SKM-1 treated with dmso at 0.1 percent for 144 hours (cell line): Measurements from ENCODE around the gene ENOX1.
A peak's percentile ranks its signal among the peaks of the same experiment; 100 is the strongest.

ENCODE experiments used
- DNase-seq: peaks from one replicate; lab custom pipeline; 2025; ENCODE audit not compliant: unreplicated experiment; lab: John Stamatoyannopoulos, UW

Gene ENOX1

DNA sequence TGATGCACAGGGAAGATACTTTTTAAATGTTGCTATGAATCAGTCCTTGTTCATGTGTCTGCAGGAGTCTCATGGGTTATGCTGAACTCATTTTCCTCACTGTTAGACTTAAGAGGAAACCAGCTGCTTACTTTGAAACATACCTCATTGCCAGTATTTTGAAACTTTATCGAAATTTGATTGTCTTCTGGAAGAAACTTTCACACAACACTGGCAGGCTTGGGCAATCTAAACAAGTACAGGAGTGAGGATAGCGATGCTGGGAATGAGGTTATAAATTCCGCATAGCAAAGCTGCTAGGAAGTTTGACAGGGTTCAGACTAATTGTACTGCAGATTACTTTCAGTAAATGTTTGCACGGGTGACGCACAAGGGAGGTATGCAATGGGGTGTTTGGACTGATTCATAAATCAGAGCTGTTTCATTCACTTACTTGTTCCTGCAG, 517.7 kb downstream of the ENOX1 start:
- no peak for DNase-seq

DNA sequence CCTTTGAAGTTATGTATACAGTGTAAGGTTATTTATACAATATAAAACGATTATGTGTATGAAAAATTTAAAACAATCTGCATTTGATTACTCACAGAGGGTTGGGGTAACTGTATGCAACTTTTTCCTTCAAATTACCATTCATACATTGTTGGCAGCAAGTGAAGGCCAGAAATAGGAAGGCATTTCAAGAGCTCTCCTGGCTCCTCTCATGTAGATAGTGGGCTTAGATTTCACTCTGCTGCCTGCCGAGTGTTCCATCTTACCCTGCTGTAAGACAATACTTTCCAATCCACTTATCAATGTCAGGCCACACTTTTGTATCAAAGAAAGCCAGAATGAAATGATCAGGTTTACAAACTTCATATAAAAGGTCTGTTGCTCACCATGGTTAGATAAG, 518.1 kb downstream of the ENOX1 start:
- DNase-seq, result no peak

DNA sequence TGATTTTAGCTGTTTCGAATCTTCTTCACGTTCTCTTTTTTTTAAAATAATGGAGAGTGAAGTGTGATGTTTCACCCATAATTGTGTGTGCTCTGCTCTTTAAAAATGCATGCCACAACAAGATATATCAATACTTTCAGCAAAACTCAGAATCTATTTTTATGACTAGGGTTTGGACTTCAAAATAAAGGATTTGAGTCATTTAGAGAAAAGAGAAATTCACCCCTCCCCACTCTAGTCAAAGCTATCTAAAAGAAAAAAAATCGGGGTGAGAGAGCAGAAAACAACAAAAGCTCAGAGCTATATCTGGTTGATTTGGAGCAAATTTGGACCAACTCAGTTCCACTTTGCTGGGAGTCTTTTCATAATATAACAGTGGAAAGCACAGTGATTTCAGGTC, 518.9 kb downstream of the ENOX1 start:
- no peak for DNase-seq

DNA sequence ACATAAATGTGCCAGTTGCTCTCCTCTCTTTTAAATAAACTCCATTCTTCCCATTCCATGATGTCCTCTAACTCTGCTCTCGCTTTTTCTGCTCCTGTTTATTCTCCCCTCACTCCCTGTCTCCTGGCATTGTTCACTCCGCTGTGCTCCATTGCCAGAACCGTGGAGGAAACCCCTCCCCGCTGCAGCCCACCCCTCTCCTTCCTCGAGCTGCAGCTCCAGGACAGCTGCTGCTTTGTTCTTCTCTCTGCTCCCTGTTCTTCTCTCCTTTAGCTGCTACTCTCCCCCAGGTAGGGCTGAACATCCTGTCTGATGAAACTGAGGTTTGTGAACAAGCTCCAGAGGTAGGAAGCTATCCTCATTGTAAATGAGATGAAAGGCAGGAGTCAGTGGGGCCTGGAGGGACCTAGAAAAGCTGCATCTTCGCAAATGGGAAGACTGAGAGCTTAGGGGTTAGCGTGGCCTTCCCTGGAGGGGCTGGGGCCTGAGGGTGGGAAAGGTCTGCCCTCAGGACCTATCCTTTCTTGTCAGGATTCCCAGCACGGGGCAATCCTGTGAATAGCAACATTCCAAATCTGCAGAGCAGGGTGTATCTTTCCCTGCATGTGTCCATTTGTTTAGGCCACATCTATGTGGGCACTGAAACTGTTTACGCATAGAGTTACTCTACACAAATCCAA, 519.7 kb downstream of the ENOX1 start:
- no peak for DNase-seq

DNA sequence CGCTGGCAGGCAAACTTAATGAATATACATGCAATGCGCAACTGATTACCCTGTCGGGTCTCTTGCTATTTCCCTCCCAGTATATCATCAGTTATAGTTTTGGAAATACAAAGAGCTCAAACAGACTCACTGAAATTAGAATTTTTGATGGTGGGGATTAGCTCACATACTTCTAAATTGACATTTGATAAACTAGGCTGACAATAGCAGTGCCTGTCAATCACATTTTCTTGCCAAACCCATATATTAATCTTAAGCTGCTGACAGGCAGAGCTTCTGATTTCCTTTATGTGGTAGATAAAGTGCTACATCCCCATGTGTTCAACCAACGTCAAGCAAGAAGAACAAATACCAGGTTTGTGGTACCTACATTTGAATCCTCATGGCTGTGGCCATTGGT, 521.7 kb downstream of the ENOX1 start:
- no peak for DNase-seq

DNA sequence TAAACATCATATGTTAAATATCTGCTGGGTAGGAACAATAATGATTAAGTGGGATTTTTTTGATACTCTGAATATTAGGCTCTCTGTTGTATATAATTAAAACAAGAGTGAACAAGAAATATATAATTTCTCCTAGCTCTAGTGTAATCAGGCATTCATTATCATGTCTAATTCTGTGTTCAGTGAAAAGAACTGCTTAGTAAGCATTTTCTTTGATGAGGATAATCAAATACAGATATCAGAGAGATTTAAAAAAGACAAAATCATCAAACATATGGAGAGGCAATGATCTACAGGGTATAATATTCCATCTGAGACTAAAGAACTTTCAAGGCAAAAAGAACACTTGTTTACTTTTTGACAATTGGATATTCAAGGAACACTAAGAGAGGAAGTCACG, 522.3 kb downstream of the ENOX1 start:
- DNase-seq, result no peak

DNA sequence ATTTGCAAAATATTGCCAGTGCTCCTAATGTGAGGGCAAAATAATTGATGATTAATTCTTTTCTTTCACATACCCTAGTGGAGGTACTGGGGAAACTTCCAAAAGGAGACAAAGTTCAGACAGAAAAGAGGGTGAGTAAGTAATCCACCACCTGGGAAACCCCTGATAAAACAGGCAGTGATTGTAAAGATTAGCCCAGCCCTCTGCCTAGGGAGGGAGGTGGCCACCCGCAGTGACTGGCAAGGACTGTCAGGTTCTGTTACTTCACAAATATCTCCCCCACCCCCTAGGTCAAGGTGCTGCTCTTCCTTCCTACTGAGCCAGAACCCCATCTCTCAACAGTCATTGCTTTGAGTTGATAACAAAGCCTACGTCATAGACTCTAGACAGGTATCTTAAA, 523.7 kb downstream of the ENOX1 start:
- no peak for DNase-seq

DNA sequence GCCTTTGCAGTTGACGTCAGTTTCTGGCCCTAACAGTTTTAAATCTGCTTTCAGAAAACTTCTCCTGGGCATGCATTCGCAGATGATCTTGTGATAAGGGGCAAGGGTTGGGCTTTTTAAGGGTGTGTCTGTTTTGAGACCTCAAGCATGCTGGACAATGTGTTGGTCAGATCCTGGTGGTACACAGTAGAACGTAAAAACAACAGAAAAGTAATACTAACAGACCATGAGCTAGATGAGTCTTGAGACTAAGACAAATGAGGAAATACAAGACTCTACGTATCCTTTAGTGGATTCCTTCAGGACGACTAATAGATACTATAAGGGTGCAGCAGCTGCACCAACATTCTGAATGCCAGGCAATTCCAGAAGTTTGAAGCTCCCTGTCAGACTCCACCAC, 525.8 kb downstream of the ENOX1 start:
- no peak for DNase-seq

DNA sequence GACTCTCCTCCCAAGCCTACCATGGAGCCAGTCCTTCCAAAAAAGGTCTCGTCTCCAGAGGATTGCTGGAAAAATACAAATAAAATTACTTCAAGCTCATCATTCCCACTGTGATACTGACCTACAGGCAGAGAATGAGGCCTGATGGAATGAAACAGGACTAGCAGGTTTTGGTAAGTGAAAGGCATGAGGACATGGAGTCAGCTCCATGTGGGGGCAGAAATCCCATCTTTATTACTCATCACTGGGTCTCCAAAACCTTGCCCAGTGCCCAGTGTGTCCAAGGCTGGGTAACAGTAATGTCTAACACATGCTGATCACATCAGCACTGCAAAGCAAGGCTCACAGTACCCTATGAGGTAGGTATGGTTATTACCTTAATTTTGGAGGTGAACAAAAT, 528.0 kb downstream of the ENOX1 start:
- no peak for DNase-seq

DNA sequence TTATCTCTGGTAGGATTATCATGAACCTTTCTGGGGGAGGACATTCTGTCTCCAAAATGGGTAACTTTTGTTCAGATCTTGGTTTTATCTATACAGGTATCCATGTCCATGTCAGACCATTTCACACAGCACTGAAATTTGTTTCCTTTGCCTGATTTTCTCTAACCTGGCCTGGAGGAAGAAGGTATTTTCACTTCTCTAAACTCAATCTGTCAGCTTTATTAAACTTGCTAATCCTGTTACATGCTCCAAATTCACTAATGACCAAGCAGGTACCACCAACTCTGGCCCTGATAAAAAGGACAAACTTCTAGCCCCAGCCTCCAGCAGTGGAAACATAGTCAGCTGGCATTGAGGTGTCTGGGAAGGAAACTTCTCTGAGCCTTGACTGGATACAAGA, 529.0 kb downstream of the ENOX1 start:
- no peak for DNase-seq

DNA sequence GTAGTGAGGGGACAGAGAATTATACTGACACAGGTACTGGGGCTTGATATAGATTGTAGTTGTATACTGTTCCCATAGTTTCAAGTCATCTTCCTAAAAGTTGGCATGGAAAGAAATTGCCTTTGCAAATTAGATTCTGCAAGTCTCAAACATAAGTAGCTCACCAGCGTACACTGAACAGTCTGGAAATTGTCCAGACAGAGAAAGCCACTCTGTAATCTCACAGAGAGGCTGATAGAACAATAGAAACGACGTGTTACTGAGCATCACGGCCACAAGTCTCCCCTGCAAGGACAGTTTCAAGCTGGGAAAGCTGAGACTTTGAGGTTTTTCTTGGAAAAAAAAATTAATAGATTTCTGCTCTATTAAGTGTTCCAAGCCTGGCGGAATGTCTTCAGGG, 534.8 kb downstream of the ENOX1 start:
- no peak for DNase-seq

DNA sequence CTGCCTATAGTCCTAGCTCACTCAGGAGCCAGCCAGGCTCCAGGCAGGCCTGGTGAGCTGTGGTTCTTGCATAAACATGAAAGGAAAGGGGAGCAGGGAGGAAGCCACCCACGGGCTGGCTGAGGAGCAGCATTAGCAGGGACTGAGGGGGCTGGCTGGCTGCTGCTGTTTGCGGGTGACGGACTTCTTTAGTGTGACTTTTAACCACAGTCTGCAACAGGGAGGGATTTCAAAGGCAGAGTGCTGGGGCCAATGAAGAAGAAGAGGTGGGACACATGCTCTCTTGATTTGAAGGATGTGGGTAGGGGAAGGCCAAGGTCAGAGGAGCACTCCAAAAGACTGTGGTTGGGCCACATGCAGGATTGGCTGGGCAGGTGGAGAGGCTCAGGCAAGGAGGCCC, 540.4 kb downstream of the ENOX1 start:
- no peak for DNase-seq

DNA sequence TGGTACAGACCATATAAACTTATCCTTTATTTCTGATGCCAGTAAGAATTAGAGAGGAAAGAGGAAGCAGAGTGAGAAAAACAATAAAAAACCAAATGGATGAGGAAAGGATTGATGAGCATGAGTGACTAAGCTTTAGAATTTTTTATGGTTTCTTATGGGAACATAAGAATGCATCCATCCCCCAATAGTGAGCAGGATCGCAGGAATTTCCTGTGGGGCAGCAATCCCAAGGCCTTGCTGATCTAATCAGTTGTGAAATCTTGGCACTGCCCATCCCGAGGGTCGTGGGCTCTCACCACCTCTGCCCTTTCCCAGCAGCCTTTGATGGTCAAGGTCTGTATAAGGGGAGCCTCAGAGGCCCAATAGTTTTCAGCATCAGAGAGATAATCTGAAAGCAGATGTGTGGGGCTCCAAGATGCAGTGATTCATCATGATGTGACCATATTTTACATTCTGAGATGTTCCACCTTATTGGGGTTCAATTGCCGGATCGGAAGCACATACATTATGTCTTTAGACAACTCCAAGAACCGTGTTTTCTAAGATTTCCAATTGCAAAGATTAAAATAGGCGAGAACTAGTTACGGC, 541.3 kb downstream of the ENOX1 start:
- no peak for DNase-seq

DNA sequence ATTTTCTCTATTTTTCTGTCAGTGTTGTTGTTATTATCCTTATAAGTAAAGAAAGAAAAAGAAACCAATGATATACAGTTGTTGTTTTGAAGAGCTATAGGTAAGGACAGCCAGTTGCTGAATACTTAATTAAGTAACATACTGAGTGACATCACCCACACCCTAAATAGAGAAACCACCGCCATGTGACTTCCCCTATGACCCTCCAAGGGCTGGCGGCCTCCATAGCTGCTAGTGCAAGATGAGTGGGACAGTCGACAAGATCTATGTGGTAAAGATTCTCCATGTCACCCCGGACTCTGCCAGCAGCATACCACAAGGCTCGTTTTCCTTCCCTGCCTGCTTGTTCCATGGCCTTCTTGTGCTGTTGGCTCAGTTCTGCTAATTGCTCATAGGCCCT, 542.3 kb downstream of the ENOX1 start:
- DNase-seq, result no peak

DNA sequence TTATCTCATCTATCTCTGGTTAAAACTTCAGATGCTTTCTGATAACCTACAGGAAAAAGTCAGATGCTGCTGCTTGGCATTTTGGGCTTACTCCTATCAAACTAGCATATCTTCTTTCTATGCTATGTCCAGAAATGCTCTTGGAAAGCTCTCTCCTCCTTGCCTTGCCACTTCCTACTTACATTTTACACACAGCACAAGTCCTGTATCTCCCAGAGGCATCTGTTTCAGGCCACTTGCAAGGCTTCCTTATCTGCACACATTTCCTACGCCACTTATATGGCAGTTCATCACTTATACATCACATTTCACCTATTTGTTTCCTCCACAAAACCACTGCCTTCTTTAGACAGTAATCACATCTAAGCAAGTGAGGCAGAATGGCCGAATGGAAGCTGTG, 543.1 kb downstream of the ENOX1 start:
- DNase-seq, result no peak

DNA sequence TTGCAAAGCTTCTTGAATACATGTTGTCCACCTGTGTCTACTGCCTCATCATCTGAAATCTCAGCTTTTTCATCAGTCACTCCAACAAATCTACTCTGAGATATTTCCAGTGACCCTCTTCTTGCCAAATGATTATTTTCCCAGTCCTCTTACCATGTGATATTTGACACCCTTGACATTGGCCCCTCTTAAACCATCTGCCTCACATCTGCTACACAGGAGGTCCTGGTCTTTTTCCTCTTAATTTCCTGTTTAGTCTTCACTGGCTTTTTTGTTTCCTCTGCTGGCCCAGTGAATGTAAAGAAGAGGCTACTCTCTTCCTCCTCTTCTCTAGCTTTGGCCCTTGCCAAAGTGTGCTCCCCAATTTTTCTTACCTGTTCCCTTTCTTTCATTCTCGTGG, 544.7 kb downstream of the ENOX1 start:
- DNase-seq, result no peak

DNA sequence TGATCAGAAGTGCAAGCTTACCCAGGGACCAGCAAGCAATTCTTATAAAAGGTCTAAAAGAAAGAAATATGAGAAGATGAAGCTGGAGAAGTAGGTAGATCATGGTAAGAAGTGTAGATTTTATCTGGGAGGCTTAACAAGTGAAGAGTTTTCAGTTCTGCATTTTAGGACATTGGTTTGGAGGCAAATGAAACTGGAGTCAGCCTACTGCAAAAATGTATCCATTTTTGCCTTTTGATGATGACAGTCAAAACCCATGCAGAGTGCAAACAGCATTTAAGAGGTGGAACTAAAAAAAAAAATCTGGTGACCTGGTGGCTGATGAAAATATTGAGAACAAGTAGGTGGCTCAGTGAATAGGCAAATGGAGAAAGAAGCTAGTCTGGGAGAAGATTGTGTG, 546.5 kb downstream of the ENOX1 start:
- peak; percentile 8 for DNase-seq

DNA sequence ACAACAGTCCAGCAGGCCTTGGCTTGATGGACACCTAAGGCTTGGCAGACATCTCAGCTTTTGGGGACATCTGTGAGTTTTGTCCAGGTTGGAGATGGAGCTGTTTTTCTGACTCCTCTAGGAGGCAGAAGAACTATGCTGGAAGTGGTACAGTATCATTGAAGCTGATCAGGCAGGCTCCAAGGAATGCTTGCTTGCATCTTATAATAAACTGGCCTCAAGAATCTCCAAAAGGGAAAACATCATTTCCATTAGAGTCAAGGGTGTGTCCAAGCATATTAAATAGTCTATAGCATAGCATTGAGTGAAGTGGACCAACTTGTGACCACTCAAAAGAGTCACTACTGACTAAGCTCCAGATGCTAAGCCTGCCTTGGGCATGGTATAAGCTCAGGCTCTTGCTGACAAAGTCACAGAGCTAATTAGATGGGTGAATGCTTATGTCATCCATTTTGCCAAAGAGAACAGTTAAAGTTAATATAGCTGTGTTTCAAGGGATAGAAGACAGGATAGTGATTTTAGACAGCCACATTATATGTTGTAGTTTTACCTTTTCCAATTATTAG, 547.4 kb downstream of the ENOX1 start:
- DNase-seq, result no peak

DNA sequence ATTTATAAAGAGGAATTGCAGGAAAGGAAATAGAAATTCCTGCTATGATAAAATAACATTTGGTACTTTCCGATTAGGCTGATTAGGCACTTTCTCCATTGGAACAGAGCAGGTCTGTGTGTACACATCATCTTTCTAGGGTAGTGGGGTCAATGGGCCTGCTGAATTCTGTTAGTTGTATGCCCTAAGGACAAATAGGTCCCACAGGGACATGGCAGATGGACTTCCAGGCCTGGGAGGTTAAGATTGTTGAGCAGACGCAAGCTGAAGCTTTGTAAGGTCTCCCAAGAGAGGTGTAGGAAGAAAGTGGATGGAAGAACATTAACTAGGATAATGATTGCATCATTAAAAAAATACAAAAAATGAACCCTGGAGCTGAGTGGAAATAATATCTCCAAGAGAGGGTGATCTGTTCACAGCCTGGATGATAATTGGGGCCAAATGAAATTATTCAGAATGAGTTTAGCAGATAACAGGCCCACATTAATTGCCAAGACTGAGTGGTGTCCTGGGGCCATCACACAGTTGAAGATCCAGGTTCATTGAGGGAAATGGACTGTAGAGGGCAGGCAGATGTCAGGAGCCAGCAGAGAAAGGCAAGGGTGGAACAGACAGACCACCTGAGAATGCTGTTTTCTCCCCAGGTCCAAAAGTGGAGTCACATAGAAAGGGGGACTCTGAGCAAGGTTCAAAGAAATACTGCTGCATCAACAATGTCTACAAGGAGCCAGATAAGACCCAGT, 548.3 kb downstream of the ENOX1 start:
- no peak for DNase-seq

DNA sequence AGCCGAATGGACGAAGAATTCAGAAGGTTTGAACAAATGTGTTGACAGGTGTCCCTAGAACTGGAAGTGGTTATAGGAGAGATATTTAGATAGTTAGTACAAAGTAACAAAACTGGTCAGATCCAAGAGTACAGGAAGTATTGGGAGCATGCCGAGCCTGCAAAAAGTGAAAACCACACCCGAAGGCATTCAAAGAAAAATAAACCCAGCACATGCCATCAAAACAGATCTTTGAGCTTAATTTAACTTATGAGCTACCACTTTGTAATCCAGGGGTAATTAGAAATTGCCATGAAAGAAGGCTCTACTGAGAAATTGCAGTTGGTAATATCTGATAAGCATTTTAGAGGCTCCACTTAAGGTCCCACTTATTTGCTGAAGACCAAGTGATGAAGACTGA, 549.2 kb downstream of the ENOX1 start:
- DNase-seq, result no peak

DNA sequence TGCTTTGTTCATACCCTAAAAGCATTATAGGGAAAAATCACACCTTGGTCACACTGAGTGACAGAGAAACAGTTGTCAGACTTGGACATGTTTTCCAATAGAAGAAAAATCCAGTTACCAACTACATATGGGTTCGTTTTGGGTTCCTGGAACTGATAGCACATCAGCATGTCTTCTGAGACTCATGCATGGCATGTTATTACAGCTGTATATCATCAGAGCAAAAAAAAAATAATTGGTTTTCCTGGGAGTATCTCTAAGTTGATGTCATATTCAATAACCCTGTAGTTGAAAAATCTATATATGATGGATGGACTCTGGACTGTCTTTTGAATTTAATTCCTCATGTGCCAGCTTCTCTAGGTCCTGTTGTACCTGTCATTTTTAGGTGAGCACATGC, 551.7 kb downstream of the ENOX1 start:
- no peak for DNase-seq

DNA sequence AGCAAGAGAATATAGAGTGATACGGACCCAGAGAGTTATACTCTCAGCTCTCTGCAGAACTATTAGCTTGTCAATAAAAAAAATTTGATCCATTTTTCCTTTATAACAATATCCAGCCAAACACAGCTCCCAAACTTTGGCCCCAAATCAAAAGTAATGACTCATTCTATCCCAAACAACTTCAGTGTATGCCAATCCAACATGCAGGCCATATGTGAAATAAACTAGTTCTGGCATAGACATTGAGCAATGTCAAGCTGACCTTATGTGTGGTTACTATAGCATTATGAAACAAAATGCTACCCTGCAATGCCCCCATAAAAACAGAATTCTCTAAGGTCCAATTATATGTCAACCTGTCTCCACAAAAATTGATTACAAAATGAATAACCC, 553.9 kb downstream of the ENOX1 start:
- no peak for DNase-seq
